Karpas-422 (cell line): Measurements from ENCODE around the gene SESN2. TPM values are rescaled to one million over a fixed set of nuclear protein-coding genes. Genes with fewer than 3 reads are reported as not detected.

Experiments
- DNase-seq: peaks from one replicate; pipeline ENCODE4 v3.0.0-alpha.2; 2015
- H2AFZ ChIP-seq: fragments of 200-600 bp; sonication (generic); 2 replicates; pipeline ENCODE4 v1.6.1; 2014; ENCODE audit warnings: antibody characterized with exemption, low read length, mixed read lengths
- H3K27ac ChIP-seq: fragments of 200-600 bp; sonication (generic); 2 replicates; pipeline ENCODE4 v1.5.1; 2014; ENCODE audit warnings: mild to moderate bottlenecking, low read length, moderate library complexity
- H3K27me3 ChIP-seq: fragments of 200-600 bp; sonication (generic); 2 replicates; pipeline ENCODE4 v1.6.1; 2014; ENCODE audit warnings: low read length, mixed read lengths
- H3K36me3 ChIP-seq: fragments of 200-600 bp; sonication (generic); 2 replicates; pipeline ENCODE4 v1.6.1; 2014; ENCODE audit warnings: low read length, mixed read lengths; ENCODE audit not compliant: insufficient read depth
- H3K4me1 ChIP-seq: fragments of 200-600 bp; sonication (generic); 2 replicates; pipeline ENCODE4 v1.6.1; 2014; ENCODE audit warnings: mild to moderate bottlenecking, low read length, mixed read lengths
- H3K4me2 ChIP-seq: fragments of 200-600 bp; sonication (generic); 2 replicates; pipeline ENCODE4 v1.6.1; 2014; ENCODE audit warnings: low read length, low read depth, mild to moderate bottlenecking; ENCODE audit not compliant: poor library complexity, severe bottlenecking
- H3K4me3 ChIP-seq: fragments of 200-600 bp; sonication (generic); 2 replicates; pipeline ENCODE4 v1.5.1; 2014; ENCODE audit warnings: mild to moderate bottlenecking, antibody characterized with exemption, low read length, mixed read lengths
- H3K79me2 ChIP-seq: fragments of 200-600 bp; sonication (generic); 2 replicates; pipeline ENCODE4 v1.6.1; 2014; ENCODE audit warnings: mild to moderate bottlenecking, low read length, mixed read lengths
- H3K9ac ChIP-seq: fragments of 200-600 bp; sonication (generic); 2 replicates; pipeline ENCODE4 v1.6.0; 2014; ENCODE audit warnings: low read length
- H3K9me2 ChIP-seq: fragments of 200-600 bp; sonication (generic), shearing (Covaris generic); replicated peaks from 2 replicates; pipeline ENCODE4 v1.6.0; 2014; ENCODE audit warnings: mild to moderate bottlenecking, low read length, moderate library complexity; ENCODE audit not compliant: insufficient read depth
- H3K9me3 ChIP-seq: fragments of 300-700, 200-600 bp; sonication (generic); 2 replicates; pipeline ENCODE4 v1.6.1; 2014; ENCODE audit warnings: low read length, mixed read lengths
- H4K20me1 ChIP-seq: fragments of 200-600 bp; sonication (generic); 2 replicates; pipeline ENCODE4 v1.6.1; 2014; ENCODE audit warnings: mild to moderate bottlenecking, antibody characterized with exemption, low read length, low read depth; ENCODE audit not compliant: insufficient read depth
- total RNA-seq: library from RNA; depleted of rRNA; stranded (reverse); fragments of >200 nt; shearing (Covaris generic); gene quantifications from 2 replicates; pipeline ENCODE4 v1.2.3, GENCODE V29; 2014; ENCODE audit warnings: low replicate concordance

The SESN2 gene
- total RNA-seq, 1 experiment from 2014 or later: 35.1 TPM

DNA sequence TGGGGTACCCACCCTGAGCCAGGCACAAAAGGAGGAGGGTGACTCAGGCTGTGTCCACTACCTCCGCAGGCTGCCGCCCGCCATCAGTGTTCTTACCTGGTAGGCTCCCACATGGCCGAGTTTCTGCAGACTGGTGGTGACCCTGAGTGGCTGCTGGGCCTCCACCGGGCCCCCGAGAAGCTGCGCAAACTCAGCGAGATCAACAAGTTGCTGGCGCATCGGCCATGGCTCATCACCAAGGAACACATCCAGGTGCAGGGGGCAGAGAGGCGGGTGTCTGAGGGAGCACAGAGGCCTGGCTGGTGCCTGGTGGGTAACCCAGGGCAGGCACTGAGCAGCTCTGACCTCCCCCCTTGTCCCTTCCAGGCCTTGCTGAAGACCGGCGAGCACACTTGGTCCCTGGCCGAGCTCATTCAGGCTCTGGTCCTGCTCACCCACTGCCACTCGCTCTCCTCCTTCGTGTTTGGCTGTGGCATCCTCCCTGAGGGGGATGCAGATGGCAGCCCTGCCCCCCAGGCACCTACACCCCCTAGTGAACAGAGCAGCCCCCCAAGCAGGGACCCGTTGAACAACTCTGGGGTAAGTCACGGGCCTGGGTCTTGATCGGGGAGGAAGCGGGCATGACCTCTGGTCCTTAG is 13.0 kb downstream of the SESN2 start:
- Histone ChIP-seq H3K4me1 (no peaks in the 10 kb centered on the region), H3K79me2 (peaks cover 4% of the 10 kb centered on the region; the same call in 1 of the 2 replicates), H4K20me1 (no peaks in the 10 kb centered on the region), H3K4me2 (no peak overlapping the region), H3K27me3 (no peaks in the 10 kb centered on the region), H3K4me3 (no peak overlapping the region), H2AFZ (no peak overlapping the region), H3K9ac (no peak overlapping the region), H3K27ac (no peak overlapping the region), H3K9me3 (no peaks in the 10 kb centered on the region), H3K36me3 (no peaks in the 10 kb centered on the region), H3K9me2 (no peaks in the 10 kb centered on the region)
- no peak for DNase-seq

DNA sequence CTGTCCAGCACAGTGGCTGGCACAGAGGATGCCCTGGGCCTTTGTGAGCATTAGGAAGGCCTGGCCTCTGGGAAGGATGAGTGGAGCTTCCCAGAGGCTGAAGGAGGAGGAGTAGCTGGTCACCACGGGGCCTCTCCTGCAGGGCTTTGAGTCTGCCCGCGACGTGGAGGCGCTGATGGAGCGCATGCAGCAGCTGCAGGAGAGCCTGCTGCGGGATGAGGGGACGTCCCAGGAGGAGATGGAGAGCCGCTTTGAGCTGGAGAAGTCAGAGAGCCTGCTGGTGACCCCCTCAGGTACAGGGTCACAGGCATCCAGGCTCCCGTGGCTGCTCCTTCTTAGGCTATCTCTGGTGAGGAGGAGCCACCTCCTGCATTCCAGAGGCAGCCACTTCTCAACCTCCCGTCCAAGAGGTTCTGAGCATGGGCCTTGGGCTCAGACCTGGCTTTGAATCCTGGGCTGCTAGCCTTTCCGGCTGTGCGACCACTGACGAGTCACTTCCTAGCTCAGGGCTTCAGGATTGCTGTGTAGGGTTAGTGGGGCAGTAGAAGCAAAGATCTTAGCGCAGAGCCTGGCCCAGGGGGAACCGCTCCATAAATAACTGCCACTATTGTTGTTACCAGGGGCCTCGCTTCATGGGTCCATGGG is 14.0 kb downstream of the SESN2 start:
- Histone ChIP-seq H3K9me3 (no peaks in the 10 kb centered on the region), H3K4me1 (no peaks in the 10 kb centered on the region), H3K9me2 (no peaks in the 10 kb centered on the region), H3K9ac (no peak overlapping the region), H3K4me2 (no peak overlapping the region), H3K27ac (no peak overlapping the region), H3K79me2 (no peaks in the 10 kb centered on the region), H3K4me3 (no peak overlapping the region), H3K27me3 (no peaks in the 10 kb centered on the region), H2AFZ (no peak overlapping the region), H4K20me1 (no peaks in the 10 kb centered on the region), H3K36me3 (no peaks in the 10 kb centered on the region)
- no peak for DNase-seq

DNA sequence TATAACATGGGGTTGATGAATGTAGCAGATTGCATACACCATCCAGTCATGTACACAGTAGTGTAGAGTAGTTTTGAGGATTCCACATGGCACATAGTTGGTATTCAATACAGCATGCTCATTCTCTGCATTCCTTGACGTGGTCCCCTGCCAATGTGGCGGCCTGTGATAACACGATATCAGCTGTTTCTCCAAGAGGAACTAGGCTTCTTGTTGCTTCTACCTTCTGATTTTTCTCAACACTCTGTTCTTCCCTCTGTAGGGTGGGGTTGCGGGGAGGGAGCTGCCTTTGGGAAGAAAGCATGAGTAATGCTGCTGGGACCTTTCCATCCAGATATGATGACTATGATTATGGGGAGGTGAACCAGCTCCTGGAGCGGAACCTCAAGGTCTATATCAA is 19.4 kb downstream of the SESN2 start:
- no peaks in the 10 kb centered on the region for H3K79me2 ChIP-seq
- no peak overlapping the region for H3K9ac ChIP-seq
- H3K27me3 ChIP-seq: no peaks in the 10 kb centered on the region
- no peaks in the 10 kb centered on the region for H3K9me2 ChIP-seq
- no peaks in the 10 kb centered on the region for H3K9me3 ChIP-seq
- H3K4me3 ChIP-seq: no peak overlapping the region
- H3K36me3 ChIP-seq: no peaks in the 10 kb centered on the region
- no peak overlapping the region for H3K4me2 ChIP-seq
- no peak for DNase-seq
- no peak overlapping the region for H2AFZ ChIP-seq
- no peaks in the 10 kb centered on the region for H4K20me1 ChIP-seq
- no peaks in the 10 kb centered on the region for H3K4me1 ChIP-seq
- H3K27ac ChIP-seq: no peak overlapping the region

DNA sequence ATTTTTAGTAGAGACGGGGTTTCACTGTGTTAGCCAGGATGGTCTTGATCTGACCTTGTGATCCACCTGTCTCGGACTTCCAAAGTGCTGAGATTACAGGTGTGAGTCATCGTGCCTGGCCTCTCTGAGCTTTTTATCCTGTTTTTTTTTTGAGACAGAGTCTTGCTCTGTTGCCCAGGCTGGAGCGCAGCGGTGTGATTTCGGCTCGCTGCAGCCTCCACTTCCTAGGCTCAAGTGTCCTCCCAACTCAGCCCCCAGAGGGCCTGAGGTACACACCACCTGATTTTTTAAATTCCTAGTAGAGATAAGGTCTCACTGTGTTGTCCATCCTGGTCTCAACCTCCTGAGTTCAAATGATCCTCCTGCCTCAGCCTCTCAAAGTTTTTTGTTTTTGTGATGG is 20.4 kb downstream of the SESN2 start:
- Histone ChIP-seq H3K27ac (no peak overlapping the region), H3K4me1 (no peaks in the 10 kb centered on the region), H3K9me3 (no peaks in the 10 kb centered on the region), H3K4me2 (no peak overlapping the region), H4K20me1 (no peaks in the 10 kb centered on the region), H3K79me2 (no peaks in the 10 kb centered on the region), H3K27me3 (no peaks in the 10 kb centered on the region), H3K36me3 (no peaks in the 10 kb centered on the region), H2AFZ (no peak overlapping the region), H3K9me2 (no peaks in the 10 kb centered on the region), H3K4me3 (no peak overlapping the region), H3K9ac (no peak overlapping the region)
- DNase-seq: no peak

DNA sequence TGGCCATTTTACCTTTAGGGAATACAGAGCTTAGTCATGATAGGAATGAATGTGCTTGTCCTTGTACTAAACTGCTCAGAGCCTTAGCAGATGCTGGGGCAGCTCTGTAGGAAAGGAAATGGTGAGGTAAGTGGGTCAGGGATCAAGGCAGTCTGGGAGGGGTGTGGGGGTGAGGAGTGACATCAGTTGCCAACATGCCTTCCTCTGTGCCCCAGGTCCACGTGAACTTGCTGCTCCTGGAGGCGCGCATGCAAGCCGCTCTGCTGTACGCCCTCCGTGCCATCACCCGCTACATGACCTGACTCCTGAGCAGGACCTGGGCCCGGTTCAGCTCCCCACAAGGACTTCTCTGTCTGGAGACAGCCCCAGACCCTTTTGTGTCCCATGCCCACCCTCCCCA is 21.2 kb downstream of the SESN2 start:
- Histone ChIP-seq H2AFZ (no peak overlapping the region), H3K9me3 (no peaks in the 10 kb centered on the region), H3K4me2 (no peak overlapping the region), H3K79me2 (no peaks in the 10 kb centered on the region), H3K9me2 (no peaks in the 10 kb centered on the region), H3K4me3 (no peak overlapping the region), H4K20me1 (no peaks in the 10 kb centered on the region), H3K9ac (no peak overlapping the region), H3K27ac (no peak overlapping the region), H3K27me3 (no peaks in the 10 kb centered on the region), H3K36me3 (no peaks in the 10 kb centered on the region), H3K4me1 (no peaks in the 10 kb centered on the region)
- no peak for DNase-seq

GRCh38 chr1:28280977-28281381 is 21.7 kb downstream of the SESN2 start:
- no peaks in the 10 kb centered on the region for H4K20me1 ChIP-seq
- H3K36me3 ChIP-seq: no peaks in the 10 kb centered on the region
- no peaks in the 10 kb centered on the region for H3K9me2 ChIP-seq
- H3K4me1 ChIP-seq: no peaks in the 10 kb centered on the region
- no peak for DNase-seq
- H3K4me3 ChIP-seq: no peak overlapping the region
- H3K27me3 ChIP-seq: no peaks in the 10 kb centered on the region
- H3K4me2 ChIP-seq: no peak overlapping the region
- no peaks in the 10 kb centered on the region for H3K79me2 ChIP-seq
- no peak overlapping the region for H2AFZ ChIP-seq
- H3K9me3 ChIP-seq: no peaks in the 10 kb centered on the region
- no peak overlapping the region for H3K27ac ChIP-seq
- H3K9ac ChIP-seq: no peak overlapping the region

DNA sequence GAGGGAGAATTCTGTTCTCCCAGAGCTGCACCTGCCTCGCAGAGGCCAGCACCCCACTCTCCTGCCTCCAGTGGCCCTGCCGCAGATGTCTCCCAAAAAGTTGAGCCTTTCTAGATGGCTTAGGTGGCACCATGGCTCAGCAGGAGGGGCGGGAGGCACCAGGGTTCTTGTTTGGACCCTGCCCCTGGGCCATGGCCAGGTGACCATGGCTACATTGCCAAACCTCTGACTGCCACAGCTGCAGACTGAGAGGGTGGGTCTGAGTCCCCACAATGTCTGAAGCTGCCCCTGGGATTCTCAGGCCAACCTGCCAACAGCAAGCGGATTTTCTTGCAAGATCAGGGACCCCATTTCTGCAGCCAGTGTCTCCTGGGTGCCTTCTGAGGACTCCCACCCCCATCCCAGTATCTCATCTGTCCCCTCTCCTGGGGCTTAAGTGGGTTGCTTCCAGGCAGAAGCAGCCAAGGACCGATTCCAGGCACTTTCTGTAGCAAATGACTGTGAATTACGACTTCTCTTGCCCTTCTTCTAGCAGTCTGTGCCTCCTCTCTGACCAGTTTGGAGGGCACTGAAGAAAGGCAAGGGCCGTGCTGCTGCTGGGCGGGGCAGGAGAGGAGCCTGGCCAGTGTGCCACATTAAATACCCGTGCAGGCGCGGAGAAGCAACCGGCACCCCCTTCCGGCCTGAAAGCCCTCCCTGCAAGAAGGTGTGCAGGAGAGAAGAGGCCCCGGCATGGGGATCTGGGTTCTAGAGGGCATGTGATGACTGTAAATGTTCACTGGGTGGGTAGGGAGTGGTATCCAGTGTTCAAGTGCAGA is 22.5 kb downstream of the SESN2 start:
- DNase-seq: no peak
- Histone ChIP-seq H3K27ac (no peak overlapping the region), H3K4me2 (no peak overlapping the region), H3K9ac (no peak overlapping the region), H3K4me3 (no peak overlapping the region), H3K9me2 (no peaks in the 10 kb centered on the region), H2AFZ (no peak overlapping the region), H3K36me3 (no peaks in the 10 kb centered on the region), H3K9me3 (no peaks in the 10 kb centered on the region), H3K79me2 (no peaks in the 10 kb centered on the region), H3K4me1 (peaks cover 3% of the 10 kb centered on the region), H4K20me1 (no peaks in the 10 kb centered on the region), H3K27me3 (no peaks in the 10 kb centered on the region)
